NT2/D1 (cell line): Measurements from ENCODE around the gene PPEF1.

Source experiments
- DNase-seq: peaks from one replicate; pipeline ENCODE4 v3.0.0-alpha.2; 2011; ENCODE audit warnings: low read depth, low spot score
- H3K27me3 ChIP-seq: 2 replicates; pipeline ENCODE4 v1.6.0; 2011; ENCODE audit warnings: mild to moderate bottlenecking; ENCODE audit not compliant: insufficient read length, insufficient read depth
- H3K36me3 ChIP-seq: 2 replicates; pipeline ENCODE4 v1.6.1; 2011; ENCODE audit warnings: mild to moderate bottlenecking, low read length, mixed read lengths; ENCODE audit not compliant: insufficient read depth, insufficient read length
- H3K4me1 ChIP-seq: 2 replicates; pipeline ENCODE4 v1.5.1; 2011; ENCODE audit not compliant: insufficient read depth, insufficient read length
- H3K4me3 ChIP-seq: 2 replicates; pipeline ENCODE4 v1.5.1; 2011; ENCODE audit warnings: low read depth; ENCODE audit not compliant: insufficient read length
- H3K9ac ChIP-seq: 2 replicates; pipeline ENCODE4 v1.6.0; 2011; ENCODE audit warnings: low read depth; ENCODE audit not compliant: insufficient read length
- H3K9me3 ChIP-seq: 2 replicates; pipeline ENCODE4 v1.5.1; 2011; ENCODE audit warnings: mild to moderate bottlenecking, low read length; ENCODE audit not compliant: insufficient read depth
- SUZ12 ChIP-seq: IDR thresholded peaks from 2 replicates; pipeline ENCODE4 v1.6.1; 2011; ENCODE audit not compliant: insufficient read length, insufficient read depth; ENCODE audit errors: extremely low read depth
- YY1 ChIP-seq: IDR thresholded peaks from 2 replicates; pipeline ENCODE4 v1.6.1; 2011; ENCODE audit not compliant: insufficient read length, insufficient read depth
- ZNF274 ChIP-seq: IDR thresholded peaks from 2 replicates; pipeline ENCODE4 v1.6.1; 2011; ENCODE audit warnings: mild to moderate bottlenecking, low read depth, low read length

PPEF1 gene

GRCh38 chrX:18691431-18691830, 16.0 kb upstream of the PPEF1 start:
- DNase-seq, result no peak
- Histone ChIP-seq H3K9me3 (peaks cover 6% of the 10 kb centered on the region; the same call in 1 of the 2 replicates), H3K4me1 (no peaks in the 10 kb centered on the region), H3K27me3 (no peaks in the 10 kb centered on the region), H3K36me3 (no peaks in the 10 kb centered on the region), H3K4me3 (no peak overlapping the region), H3K9ac (no peak overlapping the region)
- no peak for TF ChIP-seq YY1
- no peak for TF ChIP-seq SUZ12
- no peak for TF ChIP-seq ZNF274

GRCh38 chrX:18692541-18692940, 14.9 kb upstream of the PPEF1 start:
- no peak overlapping the region for H3K4me3 ChIP-seq
- no peaks in the 10 kb centered on the region for H3K4me1 ChIP-seq
- H3K9me3 ChIP-seq, result peaks cover 6% of the 10 kb centered on the region; the same call in 1 of the 2 replicates
- no peak overlapping the region for H3K9ac ChIP-seq
- no peak for TF ChIP-seq SUZ12
- TF ChIP-seq YY1, result no peak
- no peak for TF ChIP-seq ZNF274
- H3K27me3 ChIP-seq, result no peaks in the 10 kb centered on the region
- no peak for DNase-seq
- no peaks in the 10 kb centered on the region for H3K36me3 ChIP-seq

GRCh38 chrX:18696653-18697052, 10.8 kb upstream of the PPEF1 start:
- Histone ChIP-seq H3K9me3 (peaks cover 6% of the 10 kb centered on the region; the same call in 1 of the 2 replicates), H3K36me3 (no peaks in the 10 kb centered on the region), H3K4me3 (no peak overlapping the region), H3K4me1 (no peaks in the 10 kb centered on the region), H3K27me3 (no peaks in the 10 kb centered on the region), H3K9ac (no peak overlapping the region)
- TF ChIP-seq SUZ12 (no peak), ZNF274 (no peak), YY1 (no peak)
- no peak for DNase-seq

- peaks cover 2% of the 10 kb centered on the region for H3K4me1 ChIP-seq
- H3K9ac ChIP-seq, result no peak overlapping the region
- no peak for DNase-seq
- H3K27me3 ChIP-seq, result no peaks in the 10 kb centered on the region
- no peak for TF ChIP-seq YY1
- TF ChIP-seq ZNF274, result no peak
- TF ChIP-seq SUZ12, result no peak
- peaks cover 6% of the 10 kb centered on the region; the same call in 1 of the 2 replicates for H3K9me3 ChIP-seq
- H3K36me3 ChIP-seq, result no peaks in the 10 kb centered on the region
- no peak overlapping the region for H3K4me3 ChIP-seq
Observed at GRCh38 chrX:18698737-18699650, 8.5 kb upstream of the PPEF1 start.

GRCh38 chrX:18701621-18702361, 5.7 kb upstream of the PPEF1 start:
- Histone ChIP-seq H3K4me3 (no peak overlapping the region), H3K27me3 (no peaks in the 10 kb centered on the region), H3K36me3 (no peaks in the 10 kb centered on the region), H3K4me1 (peaks cover 2% of the 10 kb centered on the region), H3K9ac (no peak overlapping the region), H3K9me3 (no peaks in the 10 kb centered on the region)
- TF ChIP-seq SUZ12 (no peak), YY1 (no peak), ZNF274 (no peak)
- no peak for DNase-seq

GRCh38 chrX:18702362-18703195, 4.9 kb upstream of the PPEF1 start:
- TF ChIP-seq ZNF274 (no peak), YY1 (no peak), SUZ12 (no peak)
- no peak overlapping the region for H3K4me3 ChIP-seq
- H3K36me3 ChIP-seq, result no peaks in the 10 kb centered on the region
- no peaks in the 10 kb centered on the region for H3K27me3 ChIP-seq
- no peaks in the 10 kb centered on the region for H3K9me3 ChIP-seq
- H3K9ac ChIP-seq, result no peak overlapping the region
- peaks cover 2% of the 10 kb centered on the region for H3K4me1 ChIP-seq
- no peak for DNase-seq
